Kidney (tissue), 14 donors: ENCODE data around the gene SNX27. TPM values are rescaled to one million over a fixed set of nuclear protein-coding genes. Genes with fewer than 3 reads are reported as not detected.

Experiments used
- DNase-seq, 5 donors: peaks; one replicate each; pipeline ENCODE4 v3.0.0-alpha.2; 2013 to 2020
- FAIRE-seq: peaks from 2 replicates; lab custom pipeline; 2012; peaks lifted over from hg19 to GRCh38; lab: Jason Lieb, UNC
- H3K27ac ChIP-seq, 2 donors: one replicate each; pipeline ENCODE4 v1.7.0; 2013; ENCODE audit warnings: low read depth in 2 of 2, low read length in 2 of 2, inconsistent platforms in 1 of 2
- H3K27me3 ChIP-seq: one replicate; pipeline ENCODE4 v1.7.1; 2013; ENCODE audit warnings: low read length, inconsistent platforms; ENCODE audit not compliant: control insufficient read depth, insufficient read depth
- H3K36me3 ChIP-seq, 3 donors: one replicate each; pipeline versions ENCODE4 v1.7.0 to v1.7.1; 2013; ENCODE audit warnings: low read length in 3 of 3, control low read depth in 1 of 3, inconsistent platforms in 1 of 3; ENCODE audit not compliant: insufficient read depth in 3 of 3, control insufficient read depth in 2 of 3
- H3K4me1 ChIP-seq, 3 donors: one replicate each; pipeline versions ENCODE4 v1.7.0 to v1.7.1; 2013; ENCODE audit warnings: low read length in 3 of 3, inconsistent platforms in 1 of 3, low read depth in 1 of 3; ENCODE audit not compliant: control insufficient read depth in 2 of 3, insufficient read depth in 2 of 3
- H3K4me3 ChIP-seq, 3 donors: one replicate each; pipeline versions ENCODE4 v1.7.0 to v1.8.1; 2013; ENCODE audit warnings: low read length in 3 of 3, control low read depth in 1 of 3, inconsistent platforms in 1 of 3
- H3K9ac ChIP-seq, 3 donors: one replicate each; pipeline versions ENCODE4 v1.7.0 to v1.7.1; 2013; ENCODE audit warnings: low read length in 3 of 3, control low read depth in 1 of 3, inconsistent platforms in 1 of 3
- H3K9me3 ChIP-seq, 3 donors: one replicate each; pipeline versions ENCODE4 v1.7.0 to v1.7.1; 2013; ENCODE audit warnings: low read length in 3 of 3, control low read depth in 1 of 3, inconsistent platforms in 1 of 3; ENCODE audit not compliant: control insufficient read depth in 2 of 3, insufficient read depth in 1 of 3
- CTCF ChIP-seq: IDR thresholded peaks from 3 replicates; pipeline ENCODE4 v1.5.1; 2012; ENCODE audit warnings: mild to moderate bottlenecking, moderate library complexity, borderline replicate concordance; ENCODE audit not compliant: insufficient read depth; ENCODE audit errors: extremely low read depth
- intact Hi-C: fragments of 100-400 bp; cut with DNase I; formaldehyde crosslinking; loops from one replicate; pipeline ENCODE4 v1.11.1; 2022
- polyA plus RNA-seq: library from polyadenylated mRNA; stranded (reverse); fragments of 350-450 nt; fragmentation: Illumina TruSeq; extraction: RNeasy Lipid Tissue Mini Kit (QIAGEN cat#74804); gene quantifications from one replicate; pipeline ENCODE4 v1.2.3, GENCODE V29; 2014; ENCODE audit warnings: low read depth, low replicate concordance; ENCODE audit not compliant: insufficient read depth
- total RNA-seq: library from RNA; stranded (reverse); fragmentation: NEBNext Ultra II Directional; extraction: Animal tissue kit (Norgen Biotek cat#: 25700); gene quantifications from one replicate; pipeline ENCODE4 v1.2.1, GENCODE V29; 2021
- donor health status: control.
- donor health status: control.
- donor health status: control.
- donor health status: control.
- donor health status: control.
- donor health status: DM: yes; HTN: yes; CAD: no.
- donor health status: Normal renal cell carcinoma (clear cell type).

SNX27 gene
- total and polyA plus RNA-seq, 2 donors from 2014 or later = 13.5 to 46.3 TPM

- FAIRE-seq (no peak), DNase-seq (no peak)
- TF ChIP-seq CTCF = no peak
- no peak overlapping the region for H3K27ac ChIP-seq
- peaks cover 0 to 36% (median 10%) of the 10 kb centered on the region in 3 donors for H3K36me3 ChIP-seq
- H3K9ac ChIP-seq = no peak overlapping the region
- no peaks in the 10 kb centered on the region for H3K27me3 ChIP-seq
- no peaks in the 10 kb centered on the region for H3K4me1 ChIP-seq
- no peaks in the 10 kb centered on the region for H3K9me3 ChIP-seq
- intact Hi-C loops = no loop called here
- H3K4me3 ChIP-seq = no peak overlapping the region
Measured at GRCh38 chr1:151565502-151566189, 46.2 kb upstream of the SNX27 start.

GRCh38 chr1:151568626-151569088 is 43.2 kb upstream of the SNX27 start:
- intact Hi-C loops = no loop called here
- Histone ChIP-seq H3K9ac (no peak overlapping the region), H3K4me3 (no peak overlapping the region), H3K4me1 (no peaks in the 10 kb centered on the region), H3K36me3 (peaks cover 0 to 35% (median 10%) of the 10 kb centered on the region in 3 donors), H3K27ac (no peak overlapping the region), H3K27me3 (no peaks in the 10 kb centered on the region), H3K9me3 (no peaks in the 10 kb centered on the region)
- TF ChIP-seq CTCF = no peak
- no peak for DNase-seq
- FAIRE-seq = no peak

GRCh38 chr1:151570819-151571218 is 41.0 kb upstream of the SNX27 start:
- peaks cover 0 to 31% (median 21%) of the 10 kb centered on the region in 3 donors for H3K36me3 ChIP-seq
- no peak overlapping the region for H3K27ac ChIP-seq
- DNase-seq (no peak), FAIRE-seq (no peak)
- no peaks in the 10 kb centered on the region for H3K9me3 ChIP-seq
- H3K27me3 ChIP-seq = no peaks in the 10 kb centered on the region
- no peak for TF ChIP-seq CTCF
- intact Hi-C loops = no loop called here
- H3K4me1 ChIP-seq = no peaks in the 10 kb centered on the region
- H3K4me3 ChIP-seq = no peak overlapping the region
- H3K9ac ChIP-seq = no peak overlapping the region
